ENCODE data around the gene PDP2.

GRCh38 chr16:66923866-66924265, 43.6 kb downstream of the PDP2 start:
- TF ChIP-seq CTCF (IDR thresholded peaks at IDR 0.05) (no peak), POLR2A (IDR thresholded peaks at IDR 0.05) (no peak)

Data from body of pancreas (tissue), 4 donors.